HT-29 (cell line): ENCODE measurements around the gene SREK1. TPM values are rescaled to one million over a fixed set of nuclear protein-coding genes. Genes with fewer than 3 reads are reported as not detected.

Source experiments
- DNase-seq: peaks from one replicate; pipeline ENCODE4 v3.0.0-alpha.2; 2015; ENCODE audit warnings: low spot score
- total RNA-seq: library from RNA; depleted of rRNA; stranded (reverse); fragments of >200 nt; shearing (Covaris generic); gene quantifications from 2 replicates; pipeline ENCODE4 v1.2.3, GENCODE V29; 2014

SREK1 gene
- total RNA-seq, 1 experiment from 2014 or later = 113 TPM

DNA sequence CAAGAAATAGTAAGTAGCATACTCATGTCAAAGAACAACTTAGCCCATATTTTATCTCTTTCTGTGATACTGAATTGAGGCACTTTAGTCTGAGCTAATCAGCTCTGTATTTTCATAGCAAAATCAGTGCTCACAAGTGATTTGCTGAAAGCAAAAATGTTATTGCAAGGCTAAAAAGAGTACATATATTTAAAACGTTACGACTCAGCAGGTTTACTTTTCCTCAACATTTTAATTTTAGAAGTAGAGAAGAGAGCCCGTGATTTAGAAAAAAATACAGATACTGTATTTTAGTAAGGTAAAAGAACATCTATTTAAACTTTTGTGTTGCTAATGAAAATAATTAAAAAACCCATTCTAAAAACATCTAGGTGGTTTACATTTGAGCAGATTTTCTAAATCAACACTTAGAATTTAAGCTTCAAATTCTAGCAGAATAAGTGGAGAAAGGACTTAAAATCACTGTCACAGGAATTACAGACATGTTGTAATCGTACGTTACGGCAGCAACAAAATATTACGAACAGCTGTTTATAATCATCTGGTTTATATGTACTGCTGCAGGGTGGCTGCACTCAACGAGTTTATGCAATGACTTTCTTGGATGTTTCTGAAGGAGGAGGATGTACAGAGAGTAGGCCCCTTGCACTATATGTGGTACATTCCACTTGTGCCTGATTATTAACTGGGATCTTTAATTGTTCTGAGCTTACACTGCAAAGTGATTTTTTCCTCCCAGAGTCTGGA lies 20.1 kb downstream of the SREK1 start:
- DNase-seq = no peak

GRCh38 chr5:66168226-66168625 lies 24.1 kb downstream of the SREK1 start:
- no peak for DNase-seq

GRCh38 chr5:66169534-66169933 lies 25.4 kb downstream of the SREK1 start:
- DNase-seq = no peak

GRCh38 chr5:66170195-66170919 lies 26.3 kb downstream of the SREK1 start:
- no peak for DNase-seq

GRCh38 chr5:66171349-66172344 lies 27.5 kb downstream of the SREK1 start:
- peak; percentile 67 for DNase-seq

DNA sequence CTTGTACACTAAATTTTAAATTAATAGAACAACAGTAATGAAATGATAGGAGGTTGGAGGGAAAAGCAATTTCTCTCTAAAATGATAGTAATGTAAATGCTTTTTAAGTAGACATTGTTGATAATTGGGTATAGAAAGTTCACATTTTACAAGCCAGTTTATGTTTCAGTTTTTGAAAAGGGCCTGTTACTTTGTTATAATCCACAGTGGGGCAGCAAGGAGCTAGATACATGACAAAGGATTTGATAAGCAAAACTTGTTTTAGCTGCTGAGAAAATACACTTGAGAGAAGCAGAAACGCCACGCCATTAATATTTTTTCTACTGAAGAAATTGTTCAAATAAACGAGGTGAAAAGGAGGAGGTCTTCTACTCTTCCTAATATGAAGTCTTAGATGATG lies 30.2 kb downstream of the SREK1 start:
- DNase-seq = peak; percentile 45

- no peak for DNase-seq
Measured at GRCh38 chr5:66178799-66179198, 34.7 kb downstream of the SREK1 start.

GRCh38 chr5:66179297-66180051 lies 35.4 kb downstream of the SREK1 start:
- DNase-seq = no peak

- no peak for DNase-seq
Measured at GRCh38 chr5:66180282-66181155, 36.4 kb downstream of the SREK1 start.

DNA sequence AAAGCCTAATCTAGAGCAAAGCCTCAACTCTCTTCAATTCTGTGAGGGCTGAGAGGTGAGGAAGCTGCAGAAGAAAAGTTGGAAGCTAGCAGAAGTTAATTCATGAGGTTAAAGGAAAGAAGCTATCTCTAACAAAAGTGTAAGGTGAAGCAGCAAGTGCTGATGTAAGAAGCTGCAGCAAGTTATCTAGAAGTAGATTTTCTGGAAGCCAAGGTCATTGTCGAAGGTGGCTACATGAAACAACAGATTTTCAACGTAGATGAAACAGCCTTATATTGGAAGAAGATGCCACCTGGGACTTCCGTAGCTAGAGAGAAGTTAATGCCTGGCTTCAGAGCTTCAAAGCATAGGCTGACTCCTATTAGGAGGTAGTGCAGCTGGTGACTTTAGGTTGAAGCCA lies 42.0 kb downstream of the SREK1 start:
- DNase-seq = no peak

- DNase-seq = no peak
Measured at GRCh38 chr5:66193419-66193818, 49.3 kb downstream of the SREK1 start.

DNA sequence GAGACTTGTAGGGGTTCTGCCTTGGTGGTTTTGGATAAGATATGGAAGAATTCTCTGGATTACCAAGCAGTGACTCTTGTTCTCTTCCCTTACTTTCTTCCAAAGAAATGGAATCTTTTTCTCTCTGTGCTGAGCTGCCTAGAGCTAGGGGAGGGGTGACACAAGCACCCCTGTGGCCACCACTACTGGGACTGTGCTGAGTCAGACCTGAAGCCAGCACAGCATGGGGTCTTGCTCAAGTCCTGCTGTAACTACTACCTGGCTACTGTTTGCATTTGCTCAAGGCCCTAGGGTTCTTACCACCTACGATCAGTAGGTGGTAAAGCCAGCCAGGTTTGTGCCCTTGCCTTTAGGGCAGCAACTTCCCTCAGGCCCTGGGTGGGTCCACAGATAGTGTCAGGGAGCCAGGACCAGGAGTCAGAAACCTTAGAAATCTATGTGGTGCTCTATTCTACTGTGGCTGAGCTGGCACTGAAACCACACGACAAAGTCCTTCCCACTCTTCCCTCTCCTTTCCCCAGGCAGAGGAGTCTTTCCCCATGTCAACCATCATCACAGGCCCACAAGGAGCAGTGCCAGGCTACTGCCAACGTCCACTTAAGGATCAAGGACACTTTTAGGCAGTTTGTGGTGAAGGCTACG lies 53.8 kb downstream of the SREK1 start:
- no peak for DNase-seq

DNA sequence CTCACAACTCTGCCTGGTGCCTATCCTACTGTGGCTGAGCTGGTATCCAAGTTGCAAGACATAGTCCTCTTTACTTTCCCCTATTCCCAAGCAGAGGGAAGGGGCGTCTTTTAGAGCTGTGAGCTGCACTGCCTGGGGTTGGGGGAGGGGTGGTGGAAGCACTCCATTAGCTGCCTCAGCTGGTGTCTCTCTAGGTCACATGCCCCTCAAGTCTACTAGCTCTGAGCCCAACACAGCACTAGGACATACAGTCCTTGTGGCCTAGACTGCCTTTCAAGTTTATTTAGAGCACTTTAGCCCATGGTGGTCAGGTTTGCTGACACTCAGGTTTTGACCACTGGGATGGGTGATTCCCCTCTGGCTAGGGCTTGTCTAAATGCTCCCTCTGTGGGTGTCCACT lies 54.7 kb downstream of the SREK1 start:
- no peak for DNase-seq

DNA sequence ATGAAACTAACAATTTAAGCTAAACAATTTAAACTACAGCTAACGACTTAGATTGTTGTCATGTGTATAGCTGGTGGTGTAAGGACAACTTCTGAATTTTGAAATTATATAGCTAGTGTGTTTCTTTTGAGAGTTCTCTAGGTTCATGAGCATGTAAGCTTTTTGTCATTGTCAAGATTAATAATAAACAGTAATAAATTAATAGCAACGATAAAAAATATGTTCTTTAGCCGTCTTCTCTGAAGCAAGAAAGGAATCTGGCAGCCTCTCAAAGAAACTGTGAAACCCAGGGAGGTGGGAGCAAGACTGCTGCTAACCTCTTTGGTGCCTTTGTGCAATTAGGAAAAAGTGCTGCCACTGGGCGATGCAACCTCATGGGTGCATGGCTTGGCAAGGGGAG lies 59.4 kb downstream of the SREK1 start:
- DNase-seq = no peak

DNA sequence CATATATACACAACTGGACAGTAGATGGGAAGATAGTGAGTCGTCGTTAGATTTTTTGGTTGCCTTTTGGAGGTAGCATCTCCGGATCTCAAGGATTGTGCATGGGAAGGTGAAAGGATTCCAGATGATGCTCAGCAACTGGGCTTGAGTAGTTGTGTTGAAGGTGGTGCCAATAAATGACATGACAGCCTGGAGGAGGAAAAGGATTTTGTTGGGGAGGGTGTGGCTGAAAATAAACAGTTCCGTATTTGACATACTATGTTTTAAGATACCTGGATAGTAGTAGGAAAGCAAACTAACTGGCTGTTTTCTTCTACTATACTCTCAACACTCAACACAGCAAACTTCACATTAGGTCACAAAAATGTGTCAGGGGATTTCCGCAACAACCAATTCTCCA lies 62.4 kb downstream of the SREK1 start:
- DNase-seq = no peak

DNA sequence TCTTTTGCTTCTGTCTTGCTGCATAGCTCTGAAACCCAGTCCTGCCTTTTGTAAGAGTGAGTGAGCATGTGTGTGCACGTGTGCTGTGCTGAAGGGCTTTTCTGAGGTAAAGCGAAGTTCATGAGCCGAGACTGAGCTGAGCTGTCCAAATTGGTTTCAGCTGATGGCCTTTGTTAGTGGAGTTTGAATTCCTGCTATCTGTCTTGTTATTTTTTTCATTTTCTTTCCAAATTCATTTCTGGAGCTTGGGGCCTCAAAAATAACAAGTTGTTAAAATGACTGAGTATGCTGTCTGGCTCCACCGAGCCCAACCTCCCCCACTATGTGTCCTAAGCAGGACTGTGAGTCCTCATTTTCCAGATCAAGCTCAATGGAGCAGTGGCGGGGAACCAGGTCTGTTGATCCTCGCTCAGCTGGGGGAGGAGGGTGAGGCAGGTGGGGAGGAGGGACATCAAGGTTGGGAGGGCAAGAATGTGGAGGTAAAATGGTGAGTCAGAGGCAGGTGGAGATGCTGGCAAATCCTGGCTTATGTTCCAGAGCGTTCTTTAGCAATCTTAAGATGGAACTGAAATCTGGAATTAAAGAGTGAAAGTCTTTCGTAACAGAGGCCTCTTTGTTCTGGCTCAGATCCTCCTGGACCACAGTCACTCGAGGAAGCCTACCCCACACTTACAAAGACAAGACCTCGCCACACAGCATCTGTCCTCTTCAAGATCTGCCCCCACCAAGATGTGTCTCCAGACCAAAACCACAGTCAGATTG lies 63.9 kb downstream of the SREK1 start:
- DNase-seq = no peak

DNA sequence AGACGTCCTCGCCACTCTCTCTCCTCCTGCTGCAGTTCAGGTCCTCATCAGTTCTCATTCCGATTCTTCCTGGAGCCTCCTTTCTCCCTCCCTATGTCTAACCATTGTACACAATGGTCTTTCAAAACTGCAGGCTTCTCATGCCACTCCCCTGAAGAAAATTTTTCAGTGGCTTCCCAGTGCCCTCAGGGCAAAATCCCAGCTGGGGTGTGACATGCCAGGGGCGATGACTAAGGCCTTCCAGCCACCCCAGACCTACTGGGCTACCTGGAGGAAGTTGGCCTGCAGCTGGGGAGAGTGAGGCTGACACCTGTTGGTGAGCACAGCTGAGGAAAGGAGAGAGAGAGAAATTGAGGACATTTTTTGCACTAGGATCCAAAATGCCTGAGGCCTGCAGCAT lies 65.2 kb downstream of the SREK1 start:
- peak; percentile 51 for DNase-seq

DNA sequence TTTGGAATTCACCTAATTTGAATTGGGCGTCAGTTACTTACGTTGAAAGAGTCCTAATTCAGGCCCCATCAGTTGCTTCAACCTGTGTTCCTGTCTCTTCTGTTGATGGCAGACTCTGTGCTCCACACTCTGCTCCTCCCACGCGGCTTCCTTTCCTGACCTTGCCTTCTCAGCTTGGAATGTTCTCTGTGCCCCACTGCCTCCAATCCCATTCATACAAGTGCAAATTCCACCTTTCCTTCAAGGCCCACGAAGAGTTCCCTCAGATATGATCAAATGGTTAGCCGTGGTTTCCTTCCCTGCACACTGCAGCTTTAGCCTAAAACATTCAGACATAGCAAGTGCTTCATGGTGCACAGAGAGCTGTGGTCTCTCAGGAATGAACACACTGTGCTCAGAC lies 65.7 kb downstream of the SREK1 start:
- no peak for DNase-seq

DNA sequence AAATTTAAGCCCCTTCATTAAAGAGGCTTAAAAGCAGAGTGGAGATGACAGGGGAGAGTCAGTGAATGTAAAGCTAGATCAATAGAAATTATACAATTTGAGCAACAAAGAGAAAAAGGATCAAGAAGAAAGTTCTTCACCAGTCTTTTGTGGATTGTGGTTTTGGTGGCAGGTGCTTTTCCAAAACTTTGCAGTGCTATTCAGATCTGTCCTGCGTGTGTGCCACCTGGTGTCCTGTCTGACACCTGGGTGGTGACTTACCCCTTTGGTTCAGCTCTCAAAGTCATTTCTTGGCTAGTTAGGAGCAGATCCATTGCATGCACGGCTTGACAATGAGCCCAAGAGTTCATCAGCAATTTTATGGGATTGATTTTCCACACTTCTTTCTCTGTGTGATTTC lies 69.4 kb downstream of the SREK1 start:
- no peak for DNase-seq
